ENCODE results near the gene PICALM. TPM values are rescaled to one million over a fixed set of nuclear protein-coding genes. Genes with fewer than 3 reads are reported as not detected.

The PICALM gene
- total and polyA plus RNA-seq, 4 donors: 56.8 to 454 (median 152) TPM

DNA sequence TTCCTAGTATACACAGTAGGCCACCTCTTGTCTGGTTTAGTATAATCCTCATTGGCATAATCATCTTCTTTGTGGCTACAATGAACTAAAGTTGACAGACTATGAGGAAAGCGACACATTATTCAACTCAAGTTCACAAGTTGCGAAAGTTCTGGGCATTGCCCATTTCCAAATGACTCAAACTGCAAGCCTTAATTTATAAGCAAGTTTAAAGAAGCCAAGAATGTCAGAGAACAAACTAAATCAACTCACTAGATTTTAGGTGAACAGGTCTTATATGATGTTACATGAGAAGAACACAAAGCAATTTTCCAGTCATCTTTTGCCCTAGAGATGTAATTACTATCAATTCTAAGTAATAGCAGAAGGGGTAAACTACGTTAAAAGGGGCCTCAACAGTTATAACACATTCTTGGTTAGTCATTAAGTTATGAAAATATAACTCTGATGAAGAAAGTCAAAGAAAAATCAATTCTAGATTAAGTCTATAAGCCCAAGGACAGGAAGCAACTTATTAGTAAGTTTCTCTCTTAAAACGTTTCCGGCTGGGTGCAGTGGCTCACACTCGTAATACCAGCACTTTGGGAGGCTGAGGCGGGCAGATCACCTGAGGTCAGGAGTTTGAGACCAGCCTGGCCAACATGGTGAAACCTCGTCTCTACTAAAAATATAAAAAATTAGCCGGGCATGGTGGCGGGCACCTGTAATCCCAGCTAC lies 21.5 kb downstream of the PICALM start:
- H3K27me3 ChIP-seq (ENCODE audit: control insufficient read depth in 3 of 3, insufficient read depth in 3 of 3, low read length in 2 of 3): no peaks in the 10 kb centered on the region
- H3K27ac ChIP-seq (ENCODE audit: low read depth in 1 of 2, low read length in 1 of 2): no peak overlapping the region
- DNase-seq (no peak), ATAC-seq (ENCODE audit: insufficient read depth, low FRiP score) (no peak)
- H3K4me3 ChIP-seq: no peak overlapping the region
- WGBS, 2 donors: 64 to 67% methylated on average over 10 of the region's 10 CpGs
- no peak overlapping the region for H3K9ac ChIP-seq (ENCODE audit: insufficient read depth in 1 of 2, low read length in 2 of 2)
- no peaks in the 10 kb centered on the region for H3K9me3 ChIP-seq (ENCODE audit: control insufficient read depth in 4 of 4, insufficient read depth in 3 of 4, low read length in 3 of 4)
- peaks cover 0 to 43% (median 10%) of the 10 kb centered on the region in 5 donors for H3K4me1 ChIP-seq (ENCODE audit: control insufficient read depth in 5 of 5, insufficient read depth in 5 of 5, low read length in 5 of 5)
- TF ChIP-seq, protein P1, sequence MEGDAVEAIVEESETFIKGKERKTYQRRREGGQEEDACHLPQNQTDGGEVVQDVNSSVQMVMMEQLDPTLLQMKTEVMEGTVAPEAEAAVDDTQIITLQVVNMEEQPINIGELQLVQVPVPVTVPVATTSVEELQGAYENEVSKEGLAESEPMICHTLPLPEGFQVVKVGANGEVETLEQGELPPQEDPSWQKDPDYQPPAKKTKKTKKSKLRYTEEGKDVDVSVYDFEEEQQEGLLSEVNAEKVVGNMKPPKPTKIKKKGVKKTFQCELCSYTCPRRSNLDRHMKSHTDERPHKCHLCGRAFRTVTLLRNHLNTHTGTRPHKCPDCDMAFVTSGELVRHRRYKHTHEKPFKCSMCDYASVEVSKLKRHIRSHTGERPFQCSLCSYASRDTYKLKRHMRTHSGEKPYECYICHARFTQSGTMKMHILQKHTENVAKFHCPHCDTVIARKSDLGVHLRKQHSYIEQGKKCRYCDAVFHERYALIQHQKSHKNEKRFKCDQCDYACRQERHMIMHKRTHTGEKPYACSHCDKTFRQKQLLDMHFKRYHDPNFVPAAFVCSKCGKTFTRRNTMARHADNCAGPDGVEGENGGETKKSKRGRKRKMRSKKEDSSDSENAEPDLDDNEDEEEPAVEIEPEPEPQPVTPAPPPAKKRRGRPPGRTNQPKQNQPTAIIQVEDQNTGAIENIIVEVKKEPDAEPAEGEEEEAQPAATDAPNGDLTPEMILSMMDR (IDR thresholded peaks at IDR 0.05; ENCODE audit: control extremely low read depth, extremely low read depth): no peak
- no peaks in the 10 kb centered on the region for H3K36me3 ChIP-seq (ENCODE audit: control insufficient read depth in 4 of 4, insufficient read depth in 4 of 4, low read length in 4 of 4)

DNA sequence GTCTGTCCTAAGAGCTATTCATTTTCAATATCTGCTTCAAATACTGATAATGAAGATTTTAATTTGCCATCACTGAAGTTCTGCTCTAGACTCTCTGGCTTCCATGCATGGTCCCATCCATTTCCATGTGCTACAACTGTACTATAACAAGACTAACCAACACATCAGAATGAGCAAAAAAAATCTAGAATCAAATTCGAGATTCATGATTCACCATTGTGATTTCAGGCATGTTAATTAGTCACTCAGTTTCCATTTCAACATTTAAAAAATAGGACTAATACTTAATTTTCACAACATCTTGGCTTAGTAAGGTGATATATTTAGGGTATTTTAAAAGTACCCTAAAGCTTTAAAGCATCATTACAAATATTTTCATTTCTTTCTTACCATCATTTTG lies 22.8 kb downstream of the PICALM start:
- no peak overlapping the region for H3K9ac ChIP-seq (ENCODE audit: insufficient read depth in 1 of 2, low read length in 2 of 2)
- DNase-seq (no peak), ATAC-seq (ENCODE audit: insufficient read depth, low FRiP score) (no peak)
- TF ChIP-seq, protein P1 (IDR thresholded peaks at IDR 0.05; ENCODE audit: control extremely low read depth, extremely low read depth): no peak
- no peaks in the 10 kb centered on the region for H3K9me3 ChIP-seq (ENCODE audit: control insufficient read depth in 4 of 4, insufficient read depth in 3 of 4, low read length in 3 of 4)
- H3K27ac ChIP-seq (ENCODE audit: low read depth in 1 of 2, low read length in 1 of 2): no peak overlapping the region
- H3K4me3 ChIP-seq: no peak overlapping the region
- H3K27me3 ChIP-seq (ENCODE audit: control insufficient read depth in 3 of 3, insufficient read depth in 3 of 3, low read length in 2 of 3): no peaks in the 10 kb centered on the region
- WGBS, 2 donors: 77 to 80% methylated on average over 1 of the region's 1 CpG
- H3K4me1 ChIP-seq (ENCODE audit: control insufficient read depth in 5 of 5, insufficient read depth in 5 of 5, low read length in 5 of 5): peaks cover 0 to 36% (median 14%) of the 10 kb centered on the region in 5 donors
- no peaks in the 10 kb centered on the region for H3K36me3 ChIP-seq (ENCODE audit: control insufficient read depth in 4 of 4, insufficient read depth in 4 of 4, low read length in 4 of 4)

DNA sequence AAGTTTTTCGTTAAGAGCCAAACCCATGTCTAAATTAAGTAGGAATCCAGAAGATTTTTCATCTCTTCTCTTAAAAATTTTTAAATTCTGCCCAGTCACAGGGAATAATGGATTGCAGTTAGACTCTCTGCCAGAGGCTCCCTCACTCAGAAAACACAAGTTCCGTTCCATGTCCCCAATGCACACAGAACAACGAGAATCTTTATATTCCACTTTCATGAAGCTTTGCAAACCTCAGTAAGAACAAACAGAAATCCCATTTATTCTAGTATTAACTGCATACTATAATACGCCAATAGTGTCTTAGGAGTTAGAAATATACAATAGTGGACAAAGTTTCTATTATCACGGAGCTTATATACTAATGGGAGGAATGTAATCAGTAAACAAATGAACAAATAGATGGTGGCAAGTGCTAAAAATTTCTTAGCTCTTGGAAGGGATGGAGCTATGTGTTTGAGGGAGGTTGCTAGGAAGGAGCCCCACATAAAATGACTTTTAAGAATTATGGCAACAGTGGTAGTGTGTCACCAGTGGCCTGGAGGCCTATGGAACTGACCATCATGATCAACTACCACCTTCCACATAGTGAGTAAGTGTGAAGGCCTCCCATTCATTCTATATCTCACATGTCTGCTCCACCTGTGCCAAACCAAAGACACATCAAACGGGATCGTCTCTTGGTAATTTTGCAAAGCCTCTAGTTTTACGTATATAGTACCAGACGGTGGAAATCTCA lies 24.9 kb downstream of the PICALM start:
- Histone ChIP-seq H3K4me3 (no peak overlapping the region), H3K27me3 (ENCODE audit: control insufficient read depth in 3 of 3, insufficient read depth in 3 of 3, low read length in 2 of 3) (no peaks in the 10 kb centered on the region), H3K9ac (ENCODE audit: insufficient read depth in 1 of 2, low read length in 2 of 2) (no peak overlapping the region), H3K9me3 (ENCODE audit: control insufficient read depth in 4 of 4, insufficient read depth in 3 of 4, low read length in 3 of 4) (no peaks in the 10 kb centered on the region), H3K4me1 (ENCODE audit: control insufficient read depth in 5 of 5, insufficient read depth in 5 of 5, low read length in 5 of 5) (peaks cover 0 to 43% (median 18%) of the 10 kb centered on the region in 5 donors), H3K36me3 (ENCODE audit: control insufficient read depth in 4 of 4, insufficient read depth in 4 of 4, low read length in 4 of 4) (no peaks in the 10 kb centered on the region), H3K27ac (ENCODE audit: low read depth in 1 of 2, low read length in 1 of 2) (no peak overlapping the region)
- DNase-seq (no peak), ATAC-seq (ENCODE audit: insufficient read depth, low FRiP score) (no peak)
- 75 to 81% methylated on average over 9 of the region's 9 CpGs for WGBS, 2 donors
- TF ChIP-seq, protein P1 (IDR thresholded peaks at IDR 0.05; ENCODE audit: control extremely low read depth, extremely low read depth): no peak

Measured in lung (tissue), 12 donors.